Colonic mucosa (tissue), 4 donors: Measurements from ENCODE around the gene NFIA. TPM values are rescaled to one million over a fixed set of nuclear protein-coding genes. Genes with fewer than 3 reads are reported as not detected.

ENCODE experiments used
- DNase-seq: peaks from one replicate; pipeline ENCODE4 v3.0.0-alpha.2; 2020
- H3K27ac ChIP-seq: fragments of 200-600 bp; one replicate; pipeline ENCODE4 v1.8.0; 2021
- H3K27me3 ChIP-seq: fragments of 200-600 bp; one replicate; pipeline ENCODE4 v1.8.0; 2021
- H3K36me3 ChIP-seq: fragments of 200-600 bp; one replicate; pipeline ENCODE4 v1.8.0; 2021
- H3K4me1 ChIP-seq: fragments of 200-600 bp; one replicate; pipeline ENCODE4 v1.8.0; 2021; ENCODE audit warnings: mild to moderate bottlenecking
- H3K4me3 ChIP-seq: fragments of 200-600 bp; one replicate; pipeline ENCODE4 v1.8.0; 2021
- H3K9ac ChIP-seq, 2 donors: one replicate each; pipeline ENCODE4 v1.7.0; 2013; ENCODE audit warnings: control low read depth in 2 of 2, low read depth in 2 of 2, low read length in 2 of 2
- H3K9me3 ChIP-seq: fragments of 200-600 bp; one replicate; pipeline ENCODE4 v1.8.0; 2021
- CTCF ChIP-seq: fragments of 200-600 bp; IDR thresholded peaks from one replicate; pipeline ENCODE4 v1.8.0; 2022; ENCODE audit warnings: antibody characterized with exemption, mild to moderate bottlenecking
- intact Hi-C: fragments of 100-400 bp; cut with DNase I; formaldehyde crosslinking; loops from one replicate; pipeline ENCODE4 v1.14.1; 2022
- total RNA-seq, 2 donors: library from RNA; stranded (reverse); fragmentation: NEBNext Ultra II Directional in 1 of 2; extraction: Animal tissue kit (Norgen Biotek cat#: 25700) in 1 of 2; gene quantifications; one replicate each; pipeline ENCODE4 v1.2.1, GENCODE V29; 2021
- donor health status: healthy.
- donor health status: DM: no; HTN: no; CAD: no.
- donor health status: DM: no; HTN: no; CAD: no.

NFIA gene
- total RNA-seq, 2 donors from 2014 or later: 36.0 to 44.2 TPM

DNA sequence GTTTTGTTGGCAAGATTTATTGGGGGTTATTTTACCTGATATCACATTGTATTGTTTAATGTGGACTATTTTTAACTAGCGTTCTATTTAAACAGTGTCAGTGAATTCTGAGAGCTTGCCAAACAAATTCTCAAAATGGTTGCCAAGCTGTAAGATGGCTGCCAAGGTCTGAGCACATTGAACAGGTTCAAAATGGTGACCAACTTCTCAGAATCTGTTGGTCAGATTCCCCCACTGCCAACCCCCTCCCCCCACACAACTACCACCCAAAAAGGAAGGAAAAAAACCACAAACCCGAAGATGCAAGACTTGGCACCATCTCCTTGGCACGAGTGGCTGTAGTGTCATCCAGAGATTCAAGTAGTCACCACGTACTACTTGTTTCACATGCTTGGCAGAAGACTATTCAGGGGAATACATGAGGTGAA lies 159.1 kb downstream of the NFIA start:
- no peak for TF ChIP-seq CTCF
- Histone ChIP-seq H3K27ac (peak overlapping the region; percentile 14), H3K4me3 (no peak overlapping the region), H3K9me3 (no peaks in the 10 kb centered on the region), H3K9ac (no peak overlapping the region), H3K36me3 (no peaks in the 10 kb centered on the region), H3K4me1 (no peaks in the 10 kb centered on the region), H3K27me3 (no peaks in the 10 kb centered on the region)
- DNase-seq: peak; percentile 65
- intact Hi-C loops: no loop called here

GRCh38 chr1:61241973-61242381 lies 159.6 kb downstream of the NFIA start:
- Histone ChIP-seq H3K9ac (peak overlapping the region in 1 of 2 donors; percentile 30), H3K4me3 (no peak overlapping the region), H3K36me3 (no peaks in the 10 kb centered on the region), H3K9me3 (no peaks in the 10 kb centered on the region), H3K27ac (peak overlapping the region; percentile 14), H3K27me3 (no peaks in the 10 kb centered on the region), H3K4me1 (no peaks in the 10 kb centered on the region)
- no peak for DNase-seq
- intact Hi-C loops: no loop called here
- no peak for TF ChIP-seq CTCF

GRCh38 chr1:61244114-61244513 lies 161.8 kb downstream of the NFIA start:
- no peaks in the 10 kb centered on the region for H3K27me3 ChIP-seq
- H3K4me1 ChIP-seq: no peaks in the 10 kb centered on the region
- intact Hi-C loops: no loop called here
- no peaks in the 10 kb centered on the region for H3K36me3 ChIP-seq
- H3K4me3 ChIP-seq: no peak overlapping the region
- DNase-seq: no peak
- no peaks in the 10 kb centered on the region for H3K9me3 ChIP-seq
- no peak overlapping the region for H3K27ac ChIP-seq
- no peak for TF ChIP-seq CTCF
- H3K9ac ChIP-seq: no peak overlapping the region

GRCh38 chr1:61245696-61246400 lies 163.5 kb downstream of the NFIA start:
- DNase-seq: no peak
- H3K27me3 ChIP-seq: no peaks in the 10 kb centered on the region
- no peak overlapping the region for H3K9ac ChIP-seq
- no peaks in the 10 kb centered on the region for H3K4me1 ChIP-seq
- H3K36me3 ChIP-seq: no peaks in the 10 kb centered on the region
- no peaks in the 10 kb centered on the region for H3K9me3 ChIP-seq
- H3K4me3 ChIP-seq: no peak overlapping the region
- intact Hi-C loops: no loop called here
- H3K27ac ChIP-seq: no peak overlapping the region
- no peak for TF ChIP-seq CTCF

DNA sequence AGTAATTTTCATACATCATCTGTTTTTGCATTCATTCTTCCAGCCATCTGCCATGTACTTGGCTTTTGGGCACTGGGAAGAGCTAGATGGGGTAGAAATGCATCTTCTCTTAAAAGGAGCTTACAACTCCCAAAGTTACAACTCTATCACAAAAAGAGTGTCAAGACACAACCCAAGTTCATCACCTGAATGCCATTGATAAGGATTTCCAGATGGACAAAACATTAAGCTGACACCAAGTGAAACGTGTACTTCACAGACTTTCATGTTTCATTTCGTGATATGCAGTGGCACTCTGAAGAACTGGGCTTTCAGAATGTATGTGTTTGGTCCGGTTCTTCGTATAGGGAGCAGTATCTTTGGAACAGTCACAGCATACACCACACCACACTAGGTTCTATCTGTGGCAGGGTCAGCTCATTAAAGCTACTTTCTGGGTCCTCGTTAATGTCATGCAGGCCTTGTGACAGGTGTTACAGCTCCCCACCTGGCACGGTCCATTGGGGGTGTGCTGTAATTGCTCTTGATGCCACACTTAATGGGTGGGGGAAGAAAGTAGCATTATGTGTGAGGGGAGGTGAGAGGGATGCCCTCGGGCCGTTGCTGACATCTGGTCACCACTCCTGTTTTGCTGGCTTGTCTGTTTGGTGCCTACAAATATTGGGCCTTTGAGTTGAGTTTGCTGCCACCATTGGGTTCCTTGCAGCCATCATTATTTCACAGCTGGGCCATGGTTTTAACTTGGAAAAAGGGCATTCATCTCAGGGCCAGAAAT lies 164.9 kb downstream of the NFIA start:
- Histone ChIP-seq H3K9ac (no peak overlapping the region), H3K36me3 (no peaks in the 10 kb centered on the region), H3K4me1 (no peaks in the 10 kb centered on the region), H3K9me3 (no peaks in the 10 kb centered on the region), H3K27me3 (no peaks in the 10 kb centered on the region), H3K27ac (no peak overlapping the region), H3K4me3 (no peak overlapping the region)
- no peak for TF ChIP-seq CTCF
- DNase-seq: no peak
- intact Hi-C loops: no loop called here
